K562 (cell line): ENCODE measurements around the gene SLC35B1. TPM values are rescaled to one million over a fixed set of nuclear protein-coding genes. Genes with fewer than 3 reads are reported as not detected.

Source experiments
- CREM ChIP-seq: IDR thresholded peaks from 2 replicates; pipeline ENCODE4 v1.6.1; 2014; ENCODE audit warnings: antibody characterized with exemption, low read depth
- MEF2D ChIP-seq: conservative IDR thresholded peaks from 2 replicates; pipeline ENCODE4 v1.6.1; 2016; ENCODE audit warnings: low read depth, missing genetic modification characterization, missing compliant biosample characterization
- MXD1 ChIP-seq: fragments of 250-450 bp; sonication (Bioruptor Pico); IDR thresholded peaks from 2 replicates; pipeline ENCODE4 v1.8.0; 2021; ENCODE audit warnings: borderline replicate concordance, mild to moderate bottlenecking, moderate library complexity; ENCODE audit not compliant: poor library complexity, severe bottlenecking
- MXI1 ChIP-seq: IDR thresholded peaks from 2 replicates; pipeline ENCODE4 v1.6.1; 2011; ENCODE audit warnings: low read depth, mild to moderate bottlenecking, improper control_type of control experiment, low read length
- NEUROD1 ChIP-seq: fragments of 150-350 bp; IDR thresholded peaks from 2 replicates; pipeline ENCODE4 v1.6.1; 2014; ENCODE audit warnings: borderline replicate concordance, low read length, low read depth; ENCODE audit not compliant: partially characterized antibody
- RBM15 ChIP-seq: fragments of 200-400 bp; formaldehyde crosslinking; IDR thresholded peaks from 2 replicates; pipeline ENCODE4 v1.6.1; 2018; ENCODE audit warnings: mild to moderate bottlenecking, low read length, moderate library complexity; ENCODE audit not compliant: insufficient read depth
- SIN3A ChIP-seq, 2 experiments: fragments of 150-350 bp in 1 of 2; IDR thresholded peaks; 2 replicates each; pipeline ENCODE4 v1.6.1; 2011 to 2016; ENCODE audit warnings: borderline replicate concordance in 2 of 2, low read depth in 2 of 2, low read length in 2 of 2, mild to moderate bottlenecking in 2 of 2, moderate library complexity in 2 of 2; ENCODE audit not compliant: control insufficient read depth in 1 of 2
- ZNF586 ChIP-seq: fragments of 450-650 bp; formaldehyde crosslinking; conservative IDR thresholded peaks from 2 replicates; pipeline ENCODE4 v1.4.0; 2020; ENCODE audit warnings: mild to moderate bottlenecking, moderate library complexity
- polyA plus RNA-seq, 8 experiments: library from polyadenylated mRNA; depleted of rRNA in 4 of 8; stranded (reverse) in 5 of 8; unstranded in 3 of 8; fragments of >200 nt; fragmentation: Nextera tagmentation in 2 of 8; fragmentation: Illumina TruSeq in 1 of 8; extraction: Ambion mirVana in 2 of 8; extraction: Trizol in 1 of 8; gene quantifications; 2 replicates each; pipeline versions ENCODE4 v1.2.1 to v1.2.3, GENCODE V29; 2011 to 2014; ENCODE audit warnings: inconsistent platforms in 1 of 8, missing spikeins in 1 of 8
- total RNA-seq, 7 experiments: library from RNA; depleted of rRNA in 6 of 7; stranded (reverse); fragments of >200 nt in 6 of 7; fragmentation: Illumina TruSeq in 2 of 7; extraction: Trizol in 2 of 7; gene quantifications; 2 replicates each; pipeline versions ENCODE4 v1.2.1 to v1.2.3, GENCODE V29; 2011 to 2021; ENCODE audit warnings: low replicate concordance in 1 of 7
- TF ChIP-seq, protein P1 (sequence below): fragments of 200-600 bp; sonication (generic); IDR thresholded peaks from one replicate; pipeline ENCODE4 v1.6.1; 2012; ENCODE audit warnings: mild to moderate bottlenecking, low read depth, low read length, inconsistent platforms
- TF ChIP-seq, protein P2 (sequence below): fragments of 450-650 bp; formaldehyde crosslinking; IDR thresholded peaks from 2 replicates; pipeline ENCODE4 v1.4.0; 2022; ENCODE audit warnings: missing genetic modification characterization
- TF ChIP-seq, protein P3 (sequence below): fragments of 450-650 bp; IDR thresholded peaks from 2 replicates; pipeline ENCODE4 v1.6.1; 2016; ENCODE audit warnings: borderline replicate concordance

Gene SLC35B1
- total and polyA plus RNA-seq, 9 of the 15 experiments (the other 6 are each of a cell fraction or from before 2014, with no cell fraction given): 51.4 to 87.9 (median 66.3) TPM

DNA sequence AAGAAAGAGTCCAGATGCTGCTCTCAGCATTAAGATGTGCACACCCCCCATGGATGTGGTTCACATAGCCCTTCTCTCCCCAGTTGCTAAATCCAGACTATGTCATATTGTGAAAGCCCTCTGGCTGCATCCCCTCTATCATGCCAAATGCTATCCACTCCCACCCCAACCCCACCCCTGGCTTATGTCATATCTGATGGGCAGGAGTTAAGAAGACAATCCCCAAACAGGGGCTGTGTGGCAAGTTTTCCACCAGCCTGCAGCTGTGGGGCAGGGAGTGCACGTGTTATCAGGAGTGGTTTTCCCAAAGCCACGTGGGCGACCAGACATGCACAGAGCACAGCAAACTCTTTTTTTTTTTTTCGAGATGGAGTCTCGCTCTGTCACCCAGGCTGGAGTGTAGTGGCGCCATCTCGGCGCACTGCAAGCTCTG, 46.2 kb upstream of the SLC35B1 start (continued):
- TF ChIP-seq, protein P1, sequence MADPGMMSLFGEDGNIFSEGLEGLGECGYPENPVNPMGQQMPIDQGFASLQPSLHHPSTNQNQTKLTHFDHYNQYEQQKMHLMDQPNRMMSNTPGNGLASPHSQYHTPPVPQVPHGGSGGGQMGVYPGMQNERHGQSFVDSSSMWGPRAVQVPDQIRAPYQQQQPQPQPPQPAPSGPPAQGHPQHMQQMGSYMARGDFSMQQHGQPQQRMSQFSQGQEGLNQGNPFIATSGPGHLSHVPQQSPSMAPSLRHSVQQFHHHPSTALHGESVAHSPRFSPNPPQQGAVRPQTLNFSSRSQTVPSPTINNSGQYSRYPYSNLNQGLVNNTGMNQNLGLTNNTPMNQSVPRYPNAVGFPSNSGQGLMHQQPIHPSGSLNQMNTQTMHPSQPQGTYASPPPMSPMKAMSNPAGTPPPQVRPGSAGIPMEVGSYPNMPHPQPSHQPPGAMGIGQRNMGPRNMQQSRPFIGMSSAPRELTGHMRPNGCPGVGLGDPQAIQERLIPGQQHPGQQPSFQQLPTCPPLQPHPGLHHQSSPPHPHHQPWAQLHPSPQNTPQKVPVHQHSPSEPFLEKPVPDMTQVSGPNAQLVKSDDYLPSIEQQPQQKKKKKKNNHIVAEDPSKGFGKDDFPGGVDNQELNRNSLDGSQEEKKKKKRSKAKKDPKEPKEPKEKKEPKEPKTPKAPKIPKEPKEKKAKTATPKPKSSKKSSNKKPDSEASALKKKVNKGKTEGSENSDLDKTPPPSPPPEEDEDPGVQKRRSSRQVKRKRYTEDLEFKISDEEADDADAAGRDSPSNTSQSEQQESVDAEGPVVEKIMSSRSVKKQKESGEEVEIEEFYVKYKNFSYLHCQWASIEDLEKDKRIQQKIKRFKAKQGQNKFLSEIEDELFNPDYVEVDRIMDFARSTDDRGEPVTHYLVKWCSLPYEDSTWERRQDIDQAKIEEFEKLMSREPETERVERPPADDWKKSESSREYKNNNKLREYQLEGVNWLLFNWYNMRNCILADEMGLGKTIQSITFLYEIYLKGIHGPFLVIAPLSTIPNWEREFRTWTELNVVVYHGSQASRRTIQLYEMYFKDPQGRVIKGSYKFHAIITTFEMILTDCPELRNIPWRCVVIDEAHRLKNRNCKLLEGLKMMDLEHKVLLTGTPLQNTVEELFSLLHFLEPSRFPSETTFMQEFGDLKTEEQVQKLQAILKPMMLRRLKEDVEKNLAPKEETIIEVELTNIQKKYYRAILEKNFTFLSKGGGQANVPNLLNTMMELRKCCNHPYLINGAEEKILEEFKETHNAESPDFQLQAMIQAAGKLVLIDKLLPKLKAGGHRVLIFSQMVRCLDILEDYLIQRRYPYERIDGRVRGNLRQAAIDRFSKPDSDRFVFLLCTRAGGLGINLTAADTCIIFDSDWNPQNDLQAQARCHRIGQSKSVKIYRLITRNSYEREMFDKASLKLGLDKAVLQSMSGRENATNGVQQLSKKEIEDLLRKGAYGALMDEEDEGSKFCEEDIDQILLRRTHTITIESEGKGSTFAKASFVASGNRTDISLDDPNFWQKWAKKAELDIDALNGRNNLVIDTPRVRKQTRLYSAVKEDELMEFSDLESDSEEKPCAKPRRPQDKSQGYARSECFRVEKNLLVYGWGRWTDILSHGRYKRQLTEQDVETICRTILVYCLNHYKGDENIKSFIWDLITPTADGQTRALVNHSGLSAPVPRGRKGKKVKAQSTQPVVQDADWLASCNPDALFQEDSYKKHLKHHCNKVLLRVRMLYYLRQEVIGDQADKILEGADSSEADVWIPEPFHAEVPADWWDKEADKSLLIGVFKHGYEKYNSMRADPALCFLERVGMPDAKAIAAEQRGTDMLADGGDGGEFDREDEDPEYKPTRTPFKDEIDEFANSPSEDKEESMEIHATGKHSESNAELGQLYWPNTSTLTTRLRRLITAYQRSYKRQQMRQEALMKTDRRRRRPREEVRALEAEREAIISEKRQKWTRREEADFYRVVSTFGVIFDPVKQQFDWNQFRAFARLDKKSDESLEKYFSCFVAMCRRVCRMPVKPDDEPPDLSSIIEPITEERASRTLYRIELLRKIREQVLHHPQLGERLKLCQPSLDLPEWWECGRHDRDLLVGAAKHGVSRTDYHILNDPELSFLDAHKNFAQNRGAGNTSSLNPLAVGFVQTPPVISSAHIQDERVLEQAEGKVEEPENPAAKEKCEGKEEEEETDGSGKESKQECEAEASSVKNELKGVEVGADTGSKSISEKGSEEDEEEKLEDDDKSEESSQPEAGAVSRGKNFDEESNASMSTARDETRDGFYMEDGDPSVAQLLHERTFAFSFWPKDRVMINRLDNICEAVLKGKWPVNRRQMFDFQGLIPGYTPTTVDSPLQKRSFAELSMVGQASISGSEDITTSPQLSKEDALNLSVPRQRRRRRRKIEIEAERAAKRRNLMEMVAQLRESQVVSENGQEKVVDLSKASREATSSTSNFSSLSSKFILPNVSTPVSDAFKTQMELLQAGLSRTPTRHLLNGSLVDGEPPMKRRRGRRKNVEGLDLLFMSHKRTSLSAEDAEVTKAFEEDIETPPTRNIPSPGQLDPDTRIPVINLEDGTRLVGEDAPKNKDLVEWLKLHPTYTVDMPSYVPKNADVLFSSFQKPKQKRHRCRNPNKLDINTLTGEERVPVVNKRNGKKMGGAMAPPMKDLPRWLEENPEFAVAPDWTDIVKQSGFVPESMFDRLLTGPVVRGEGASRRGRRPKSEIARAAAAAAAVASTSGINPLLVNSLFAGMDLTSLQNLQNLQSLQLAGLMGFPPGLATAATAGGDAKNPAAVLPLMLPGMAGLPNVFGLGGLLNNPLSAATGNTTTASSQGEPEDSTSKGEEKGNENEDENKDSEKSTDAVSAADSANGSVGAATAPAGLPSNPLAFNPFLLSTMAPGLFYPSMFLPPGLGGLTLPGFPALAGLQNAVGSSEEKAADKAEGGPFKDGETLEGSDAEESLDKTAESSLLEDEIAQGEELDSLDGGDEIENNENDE: no peak
- no peak for TF ChIP-seq RBM15
- TF ChIP-seq CREM: 0 out of 2 replicates have a peak, but pooled peaks have one; percentile 29
- TF ChIP-seq, protein P2, sequence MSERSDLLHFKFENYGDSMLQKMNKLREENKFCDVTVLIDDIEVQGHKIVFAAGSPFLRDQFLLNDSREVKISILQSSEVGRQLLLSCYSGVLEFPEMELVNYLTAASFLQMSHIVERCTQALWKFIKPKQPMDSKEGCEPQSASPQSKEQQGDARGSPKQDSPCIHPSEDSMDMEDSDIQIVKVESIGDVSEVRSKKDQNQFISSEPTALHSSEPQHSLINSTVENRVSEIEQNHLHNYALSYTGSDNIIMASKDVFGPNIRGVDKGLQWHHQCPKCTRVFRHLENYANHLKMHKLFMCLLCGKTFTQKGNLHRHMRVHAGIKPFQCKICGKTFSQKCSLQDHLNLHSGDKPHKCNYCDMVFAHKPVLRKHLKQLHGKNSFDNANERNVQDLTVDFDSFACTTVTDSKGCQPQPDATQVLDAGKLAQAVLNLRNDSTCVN (CRISPR knock-in tag): no peak
- peak; percentile 78 for TF ChIP-seq MXI1
- TF ChIP-seq NEUROD1: no peak
- TF ChIP-seq SIN3A (IDR thresholded peaks at IDR 0.05; ENCODE audit: borderline replicate concordance in 2 of 2, control insufficient read depth in 1 of 2, low read depth in 2 of 2, low read length in 2 of 2): peak in 1 of 2 experiments; percentile 53; a peak in 1 of 4 replicates
- TF ChIP-seq MXD1 (CRISPR knock-in tag): peak; percentile 31
- TF ChIP-seq ZNF586: no peak
- TF ChIP-seq, protein P3, sequence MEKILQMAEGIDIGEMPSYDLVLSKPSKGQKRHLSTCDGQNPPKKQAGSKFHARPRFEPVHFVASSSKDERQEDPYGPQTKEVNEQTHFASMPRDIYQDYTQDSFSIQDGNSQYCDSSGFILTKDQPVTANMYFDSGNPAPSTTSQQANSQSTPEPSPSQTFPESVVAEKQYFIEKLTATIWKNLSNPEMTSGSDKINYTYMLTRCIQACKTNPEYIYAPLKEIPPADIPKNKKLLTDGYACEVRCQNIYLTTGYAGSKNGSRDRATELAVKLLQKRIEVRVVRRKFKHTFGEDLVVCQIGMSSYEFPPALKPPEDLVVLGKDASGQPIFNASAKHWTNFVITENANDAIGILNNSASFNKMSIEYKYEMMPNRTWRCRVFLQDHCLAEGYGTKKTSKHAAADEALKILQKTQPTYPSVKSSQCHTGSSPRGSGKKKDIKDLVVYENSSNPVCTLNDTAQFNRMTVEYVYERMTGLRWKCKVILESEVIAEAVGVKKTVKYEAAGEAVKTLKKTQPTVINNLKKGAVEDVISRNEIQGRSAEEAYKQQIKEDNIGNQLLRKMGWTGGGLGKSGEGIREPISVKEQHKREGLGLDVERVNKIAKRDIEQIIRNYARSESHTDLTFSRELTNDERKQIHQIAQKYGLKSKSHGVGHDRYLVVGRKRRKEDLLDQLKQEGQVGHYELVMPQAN: peak; percentile 31; the same call in 1 of the 2 replicates
- no peak for TF ChIP-seq MEF2D (tag)
